ENCODE results near the gene SPTLC3. TPM values are rescaled to one million over a fixed set of nuclear protein-coding genes. Genes with fewer than 3 reads are reported as not detected.
A peak's percentile ranks its signal among the peaks of the same experiment; 100 is the strongest.

Gene SPTLC3
- total and polyA plus RNA-seq, 9 donors, result 1.4 to 6.2 (median 3.1) TPM

DNA sequence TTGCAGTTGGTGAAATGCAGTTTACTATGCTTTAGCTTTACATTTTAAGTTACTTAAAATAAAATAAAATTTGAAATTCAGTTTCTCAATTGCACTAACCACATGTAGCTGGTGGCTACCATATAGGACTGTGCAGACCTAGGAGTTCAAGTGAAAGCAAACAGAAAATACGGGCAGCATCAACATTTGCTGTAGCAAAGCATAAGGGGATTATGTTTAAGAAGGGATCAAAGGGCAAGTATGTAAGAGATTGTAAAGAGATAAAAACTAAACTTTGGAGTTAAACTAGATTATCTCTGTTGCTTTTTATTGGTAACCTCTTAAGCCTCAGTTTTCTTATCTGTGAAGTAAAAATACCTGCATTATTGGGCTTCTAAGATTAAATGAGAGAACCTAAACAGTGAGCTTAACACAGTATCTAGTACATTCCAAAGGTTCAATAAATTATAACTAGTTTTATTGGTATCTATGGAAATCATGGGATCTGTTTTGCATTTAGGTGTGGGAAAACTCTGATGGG, 81.2 kb downstream of the SPTLC3 start:
- H3K27me3 ChIP-seq (ENCODE audit: control insufficient read depth, insufficient read depth, low read length), result no peaks in the 10 kb centered on the region
- H3K27ac ChIP-seq (ENCODE audit: low read length), result no peak overlapping the region
- WGBS (ENCODE audit: insufficient coverage), result 67% methylated on average over 1 of the region's 1 CpG
- DNase-seq, result no peak
- peaks cover 2% of the 10 kb centered on the region for H3K36me3 ChIP-seq (ENCODE audit: control insufficient read depth, insufficient read depth, low read length)
- H3K9me3 ChIP-seq (replicated peaks; ENCODE audit: control insufficient read depth, low read depth, low read length), result no peaks in the 10 kb centered on the region
- no peaks in the 10 kb centered on the region for H3K4me1 ChIP-seq (ENCODE audit: control insufficient read depth, insufficient read depth, low read length)
- no peak overlapping the region for H3K4me3 ChIP-seq (ENCODE audit: low read length)

- Histone ChIP-seq H3K27me3 (ENCODE audit: control insufficient read depth, insufficient read depth, low read length) (no peaks in the 10 kb centered on the region), H3K27ac (ENCODE audit: low read length) (no peak overlapping the region), H3K36me3 (ENCODE audit: control insufficient read depth, insufficient read depth, low read length) (peaks cover 2% of the 10 kb centered on the region), H3K4me3 (ENCODE audit: low read length) (no peak overlapping the region), H3K4me1 (ENCODE audit: control insufficient read depth, insufficient read depth, low read length) (no peaks in the 10 kb centered on the region), H3K9me3 (replicated peaks; ENCODE audit: control insufficient read depth, low read depth, low read length) (no peaks in the 10 kb centered on the region)
- no peak for DNase-seq
- 82% methylated on average over 1 of the region's 2 CpGs for WGBS (ENCODE audit: insufficient coverage)
These were observed 83.3 kb downstream of the SPTLC3 start for GRCh38 chr20:13092111-13092510.

DNA sequence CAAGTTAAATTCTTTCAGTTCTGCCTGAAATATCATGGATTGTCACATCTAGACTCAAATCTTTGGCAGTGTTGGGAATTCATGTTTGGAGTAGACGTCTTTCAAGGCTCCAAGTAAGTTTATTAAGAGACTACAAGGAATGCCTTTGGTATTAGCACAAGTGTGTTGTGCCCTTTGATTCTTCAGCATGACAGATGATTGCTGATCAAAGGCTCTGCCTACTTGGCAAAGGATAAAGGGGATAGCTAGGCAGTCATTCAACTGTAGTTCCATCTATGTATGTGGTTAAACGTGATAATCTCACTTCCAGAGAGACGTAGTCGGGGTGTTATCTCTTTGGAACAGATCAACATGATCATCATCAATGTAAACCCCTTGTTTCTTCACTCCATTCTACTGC, 86.2 kb downstream of the SPTLC3 start:
- 70% methylated on average over 2 of the region's 4 CpGs for WGBS (ENCODE audit: insufficient coverage)
- DNase-seq, result no peak

DNA sequence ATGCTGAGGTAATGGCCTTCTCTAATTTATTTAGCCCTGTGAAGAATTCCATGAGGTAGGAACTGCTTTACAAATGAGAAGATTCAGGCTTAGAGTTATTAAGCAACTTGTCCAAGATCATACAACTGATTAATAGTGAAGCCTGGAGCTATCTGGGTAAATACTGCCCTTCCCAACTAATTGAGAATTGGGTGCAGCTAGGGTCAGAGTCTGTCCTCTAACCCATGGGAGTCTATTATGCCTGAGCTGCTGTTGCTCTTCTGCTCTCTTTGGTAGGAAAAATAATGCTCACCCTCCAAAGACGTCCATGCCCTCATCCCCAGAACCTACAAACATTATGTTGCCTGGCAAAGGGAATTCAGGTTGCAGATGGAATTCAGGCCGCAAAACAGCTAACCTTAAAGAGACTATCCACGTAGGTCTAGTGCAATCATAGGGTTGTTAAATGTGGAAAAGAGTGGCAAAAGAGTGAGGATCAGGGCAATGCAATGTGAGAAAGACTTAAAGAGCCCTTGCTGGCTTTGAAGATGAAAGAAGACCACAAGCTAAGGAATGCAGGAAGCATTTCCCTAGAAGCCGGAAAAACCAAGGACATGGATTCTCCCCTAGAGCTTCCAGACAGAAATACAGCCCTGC, 90.1 kb downstream of the SPTLC3 start:
- Histone ChIP-seq H3K9me3 (replicated peaks; ENCODE audit: control insufficient read depth, low read depth, low read length) (no peaks in the 10 kb centered on the region), H3K27ac (ENCODE audit: low read length) (no peak overlapping the region), H3K4me3 (ENCODE audit: low read length) (no peak overlapping the region), H3K27me3 (ENCODE audit: control insufficient read depth, insufficient read depth, low read length) (no peaks in the 10 kb centered on the region), H3K36me3 (ENCODE audit: control insufficient read depth, insufficient read depth, low read length) (peaks cover 2% of the 10 kb centered on the region), H3K4me1 (ENCODE audit: control insufficient read depth, insufficient read depth, low read length) (no peaks in the 10 kb centered on the region)
- DNase-seq, result no peak
- no CpG with 5 or more reads among the region's 4 CpGs for WGBS (ENCODE audit: insufficient coverage)

More for the DNA sequence above, 86.2 kb downstream of the SPTLC3 start:
- Histone ChIP-seq H3K4me1 (ENCODE audit: control insufficient read depth, insufficient read depth, low read length) (no peaks in the 10 kb centered on the region), H3K27ac (ENCODE audit: low read length) (no peak overlapping the region), H3K9me3 (replicated peaks; ENCODE audit: control insufficient read depth, low read depth, low read length) (no peaks in the 10 kb centered on the region), H3K27me3 (ENCODE audit: control insufficient read depth, insufficient read depth, low read length) (no peaks in the 10 kb centered on the region), H3K4me3 (ENCODE audit: low read length) (no peak overlapping the region), H3K36me3 (ENCODE audit: control insufficient read depth, insufficient read depth, low read length) (peaks cover 2% of the 10 kb centered on the region)

DNA sequence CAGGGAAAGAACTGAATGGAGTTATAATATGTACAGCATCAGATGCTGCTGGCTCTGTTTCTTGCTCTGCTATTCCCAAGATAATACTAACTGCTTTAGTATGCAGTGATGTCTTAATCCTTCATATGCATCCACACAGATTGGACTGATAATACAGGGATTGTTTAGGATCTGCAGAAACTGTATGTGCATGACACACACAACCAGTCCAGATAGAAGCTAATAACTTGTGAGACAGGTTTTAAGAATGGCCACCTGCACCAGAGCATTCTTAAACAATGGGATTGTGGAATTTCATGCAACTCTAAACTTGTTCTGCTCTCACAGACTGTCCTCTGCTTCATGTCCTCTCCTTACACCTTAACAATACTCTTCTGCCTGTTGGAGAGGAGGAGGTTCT, 90.9 kb downstream of the SPTLC3 start:
- H3K4me1 ChIP-seq (ENCODE audit: control insufficient read depth, insufficient read depth, low read length), result no peaks in the 10 kb centered on the region
- DNase-seq, result peak; percentile 18
- no peak overlapping the region for H3K27ac ChIP-seq (ENCODE audit: low read length)
- H3K9me3 ChIP-seq (replicated peaks; ENCODE audit: control insufficient read depth, low read depth, low read length), result no peaks in the 10 kb centered on the region
- H3K27me3 ChIP-seq (ENCODE audit: control insufficient read depth, insufficient read depth, low read length), result no peaks in the 10 kb centered on the region
- no peak overlapping the region for H3K4me3 ChIP-seq (ENCODE audit: low read length)
- H3K36me3 ChIP-seq (ENCODE audit: control insufficient read depth, insufficient read depth, low read length), result no peaks in the 10 kb centered on the region

DNA sequence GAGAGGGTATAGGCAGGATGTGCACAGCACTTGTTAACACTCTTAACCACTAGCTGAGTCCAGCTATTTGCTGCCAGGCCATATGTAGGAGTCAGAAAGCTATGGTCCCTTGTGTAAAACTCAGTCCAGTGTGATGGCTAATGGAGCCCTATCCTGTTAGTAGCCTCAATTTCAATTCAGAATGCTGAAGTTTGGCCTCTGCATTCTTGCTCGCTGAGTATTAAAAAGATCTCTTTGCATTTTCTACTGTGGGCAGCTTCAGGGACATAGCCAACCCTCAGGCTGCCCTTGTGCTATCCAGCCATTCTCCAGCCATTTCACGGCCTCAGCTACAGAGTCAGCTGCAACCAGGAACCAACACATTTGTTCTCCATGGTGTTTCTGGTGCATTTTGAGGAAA, 92.5 kb downstream of the SPTLC3 start:
- H3K9me3 ChIP-seq (replicated peaks; ENCODE audit: control insufficient read depth, low read depth, low read length), result no peaks in the 10 kb centered on the region
- no peaks in the 10 kb centered on the region for H3K27me3 ChIP-seq (ENCODE audit: control insufficient read depth, insufficient read depth, low read length)
- no peak overlapping the region for H3K27ac ChIP-seq (ENCODE audit: low read length)
- H3K4me3 ChIP-seq (ENCODE audit: low read length), result no peak overlapping the region
- WGBS (ENCODE audit: insufficient coverage), result 100% methylated on average over 1 of the region's 2 CpGs
- H3K4me1 ChIP-seq (ENCODE audit: control insufficient read depth, insufficient read depth, low read length), result no peaks in the 10 kb centered on the region
- no peak for DNase-seq
- H3K36me3 ChIP-seq (ENCODE audit: control insufficient read depth, insufficient read depth, low read length), result no peaks in the 10 kb centered on the region

DNA sequence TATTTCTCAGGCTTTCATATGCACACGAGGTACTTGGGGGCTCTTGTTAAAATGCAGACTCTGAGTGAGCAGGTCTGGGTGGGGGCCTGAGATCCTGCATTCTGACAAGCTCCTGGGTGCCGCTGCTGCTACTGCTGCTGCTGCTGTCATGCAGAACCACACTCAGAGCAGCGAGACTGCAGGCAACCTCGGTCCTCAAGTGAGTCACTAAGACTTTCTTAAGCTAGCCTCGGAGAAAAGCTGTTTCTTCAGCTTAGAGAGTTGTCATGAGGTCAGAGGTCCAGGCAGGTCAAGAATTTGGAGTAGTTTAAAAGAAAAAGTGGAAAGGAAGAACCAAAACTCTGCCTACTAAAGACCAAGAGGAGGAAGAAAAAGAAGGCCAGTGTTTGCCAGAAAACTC, 92.9 kb downstream of the SPTLC3 start:
- no peaks in the 10 kb centered on the region for H3K36me3 ChIP-seq (ENCODE audit: control insufficient read depth, insufficient read depth, low read length)
- H3K27me3 ChIP-seq (ENCODE audit: control insufficient read depth, insufficient read depth, low read length), result no peaks in the 10 kb centered on the region
- DNase-seq, result no peak
- no peak overlapping the region for H3K4me3 ChIP-seq (ENCODE audit: low read length)
- no peaks in the 10 kb centered on the region for H3K9me3 ChIP-seq (replicated peaks; ENCODE audit: control insufficient read depth, low read depth, low read length)
- 54% methylated on average over 3 of the region's 5 CpGs for WGBS (ENCODE audit: insufficient coverage)
- H3K27ac ChIP-seq (ENCODE audit: low read length), result no peak overlapping the region
- H3K4me1 ChIP-seq (ENCODE audit: control insufficient read depth, insufficient read depth, low read length), result no peaks in the 10 kb centered on the region

DNA sequence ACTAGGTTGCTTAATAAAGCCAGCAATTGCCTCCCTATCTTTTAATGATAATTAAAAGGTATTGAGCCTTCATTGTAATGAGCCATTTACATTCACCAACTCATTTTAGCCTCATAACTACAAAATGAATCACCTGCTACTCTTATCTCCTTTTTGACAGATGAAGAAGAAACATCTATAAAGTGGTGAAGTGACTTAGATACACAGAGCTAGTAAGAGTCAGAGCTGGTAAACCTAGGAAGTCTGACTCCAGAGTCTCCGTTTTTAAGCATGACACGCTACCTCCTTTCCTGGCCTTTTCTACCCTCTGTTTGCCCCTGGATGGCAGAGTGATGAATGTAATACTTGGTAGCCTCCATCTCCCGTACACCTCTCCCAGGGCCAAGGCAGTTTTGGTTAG, 93.5 kb downstream of the SPTLC3 start:
- Histone ChIP-seq H3K4me1 (ENCODE audit: control insufficient read depth, insufficient read depth, low read length) (no peaks in the 10 kb centered on the region), H3K27ac (ENCODE audit: low read length) (no peak overlapping the region), H3K27me3 (ENCODE audit: control insufficient read depth, insufficient read depth, low read length) (no peaks in the 10 kb centered on the region), H3K36me3 (ENCODE audit: control insufficient read depth, insufficient read depth, low read length) (no peaks in the 10 kb centered on the region), H3K9me3 (replicated peaks; ENCODE audit: control insufficient read depth, low read depth, low read length) (no peaks in the 10 kb centered on the region), H3K4me3 (ENCODE audit: low read length) (no peak overlapping the region)
- 71% methylated on average over 1 of the region's 3 CpGs for WGBS (ENCODE audit: insufficient coverage)
- no peak for DNase-seq

DNA sequence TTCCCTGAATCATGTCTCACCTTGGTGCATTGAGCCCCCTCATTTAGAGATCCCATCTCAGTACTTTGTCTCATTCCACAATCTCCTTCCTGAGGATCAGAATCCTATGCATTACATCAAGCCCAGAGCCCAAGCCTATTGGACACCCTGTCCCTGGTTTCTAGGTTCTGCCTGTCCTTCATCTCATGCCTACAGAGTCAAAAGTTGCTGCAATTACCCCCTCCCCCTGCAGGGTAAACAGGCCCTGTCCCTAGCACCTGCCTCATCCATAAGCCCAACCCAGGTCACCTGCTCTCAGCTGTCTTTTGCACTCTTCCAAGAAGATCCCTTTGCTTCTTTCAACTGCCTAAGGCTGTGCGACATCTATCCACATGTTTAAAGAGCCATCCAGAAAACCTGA, 93.9 kb downstream of the SPTLC3 start:
- no peaks in the 10 kb centered on the region for H3K4me1 ChIP-seq (ENCODE audit: control insufficient read depth, insufficient read depth, low read length)
- no peak overlapping the region for H3K27ac ChIP-seq (ENCODE audit: low read length)
- H3K9me3 ChIP-seq (replicated peaks; ENCODE audit: control insufficient read depth, low read depth, low read length), result no peaks in the 10 kb centered on the region
- no peak for DNase-seq
- H3K4me3 ChIP-seq (ENCODE audit: low read length), result no peak overlapping the region
- WGBS (ENCODE audit: insufficient coverage), result 100% methylated on average over 1 of the region's 1 CpG
- no peaks in the 10 kb centered on the region for H3K27me3 ChIP-seq (ENCODE audit: control insufficient read depth, insufficient read depth, low read length)
- no peaks in the 10 kb centered on the region for H3K36me3 ChIP-seq (ENCODE audit: control insufficient read depth, insufficient read depth, low read length)

DNA sequence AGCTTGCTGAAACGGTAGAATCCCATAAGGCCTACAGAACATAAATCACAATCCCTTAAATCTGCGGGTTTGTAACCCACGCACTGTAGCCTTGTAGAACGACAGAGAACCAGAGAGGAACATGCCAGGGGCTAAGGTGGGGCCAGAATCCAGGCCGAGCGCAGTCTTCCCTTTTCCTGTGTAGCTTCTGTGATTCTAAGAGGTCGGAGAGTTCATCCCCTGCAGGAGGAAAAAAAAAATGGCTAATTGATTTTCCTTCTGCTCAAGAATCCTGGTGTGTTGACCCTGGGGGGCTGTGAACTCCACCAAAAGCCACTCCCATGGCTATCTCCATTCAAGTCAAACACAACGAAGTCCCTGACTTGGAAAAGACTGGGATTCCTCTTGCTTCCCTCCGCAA, 96.3 kb downstream of the SPTLC3 start:
- 17% methylated on average over 5 of the region's 9 CpGs for WGBS (ENCODE audit: insufficient coverage)
- H3K27me3 ChIP-seq (ENCODE audit: control insufficient read depth, insufficient read depth, low read length), result no peaks in the 10 kb centered on the region
- peak; percentile 50 for DNase-seq
- H3K4me1 ChIP-seq (ENCODE audit: control insufficient read depth, insufficient read depth, low read length), result no peaks in the 10 kb centered on the region
- no peaks in the 10 kb centered on the region for H3K36me3 ChIP-seq (ENCODE audit: control insufficient read depth, insufficient read depth, low read length)
- no peaks in the 10 kb centered on the region for H3K9me3 ChIP-seq (replicated peaks; ENCODE audit: control insufficient read depth, low read depth, low read length)
- H3K4me3 ChIP-seq (ENCODE audit: low read length), result no peak overlapping the region
- no peak overlapping the region for H3K27ac ChIP-seq (ENCODE audit: low read length)
